ENCODE data around the gene CHMP4A. TPM values are rescaled to one million over a fixed set of nuclear protein-coding genes. Genes with fewer than 3 reads are reported as not detected.
A peak's percentile ranks its signal among the peaks of the same experiment; 100 is the strongest.

Gene CHMP4A
- total and polyA plus RNA-seq, 2 of the 13 experiments (the other 11 are each of a cell fraction or from before 2014, with no cell fraction given) = 83.6 to 113 TPM

- TF ChIP-seq, protein P1, sequence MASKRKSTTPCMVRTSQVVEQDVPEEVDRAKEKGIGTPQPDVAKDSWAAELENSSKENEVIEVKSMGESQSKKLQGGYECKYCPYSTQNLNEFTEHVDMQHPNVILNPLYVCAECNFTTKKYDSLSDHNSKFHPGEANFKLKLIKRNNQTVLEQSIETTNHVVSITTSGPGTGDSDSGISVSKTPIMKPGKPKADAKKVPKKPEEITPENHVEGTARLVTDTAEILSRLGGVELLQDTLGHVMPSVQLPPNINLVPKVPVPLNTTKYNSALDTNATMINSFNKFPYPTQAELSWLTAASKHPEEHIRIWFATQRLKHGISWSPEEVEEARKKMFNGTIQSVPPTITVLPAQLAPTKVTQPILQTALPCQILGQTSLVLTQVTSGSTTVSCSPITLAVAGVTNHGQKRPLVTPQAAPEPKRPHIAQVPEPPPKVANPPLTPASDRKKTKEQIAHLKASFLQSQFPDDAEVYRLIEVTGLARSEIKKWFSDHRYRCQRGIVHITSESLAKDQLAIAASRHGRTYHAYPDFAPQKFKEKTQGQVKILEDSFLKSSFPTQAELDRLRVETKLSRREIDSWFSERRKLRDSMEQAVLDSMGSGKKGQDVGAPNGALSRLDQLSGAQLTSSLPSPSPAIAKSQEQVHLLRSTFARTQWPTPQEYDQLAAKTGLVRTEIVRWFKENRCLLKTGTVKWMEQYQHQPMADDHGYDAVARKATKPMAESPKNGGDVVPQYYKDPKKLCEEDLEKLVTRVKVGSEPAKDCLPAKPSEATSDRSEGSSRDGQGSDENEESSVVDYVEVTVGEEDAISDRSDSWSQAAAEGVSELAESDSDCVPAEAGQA (IDR thresholded peaks at IDR 0.05; ENCODE audit: low read depth) = peak; percentile 95
- TF ChIP-seq, protein P1 (CRISPR knock-in tag; IDR thresholded peaks at IDR 0.05; ENCODE audit: borderline replicate concordance) = 0 out of 2 replicates have a peak, but pooled peaks have one; percentile 38
- TF ChIP-seq RFX3 (CRISPR knock-in tag; IDR thresholded peaks at IDR 0.05) = no peak; the same call in 1 of the 2 replicates
- peak; percentile 96 for TF ChIP-seq ZC3H13 (CRISPR knock-in tag; IDR thresholded peaks at IDR 0.05)
- TF ChIP-seq MAF1 (CRISPR knock-in tag; IDR thresholded peaks at IDR 0.05; ENCODE audit: borderline replicate concordance) = peak; percentile 71
- TF ChIP-seq FOSL1 (CRISPR knock-in tag; IDR thresholded peaks at IDR 0.05; ENCODE audit: borderline replicate concordance) = 0 out of 2 replicates have a peak, but pooled peaks have one; percentile 36
- TF ChIP-seq TBP (CRISPR knock-in tag; IDR thresholded peaks at IDR 0.05) = peak; percentile 49; the same call in 1 of the 2 replicates
- TF ChIP-seq IRF2 (CRISPR knock-in tag; IDR thresholded peaks at IDR 0.05) = peak; percentile 99
- peak; percentile 86 for TF ChIP-seq JUND (CRISPR knock-in tag; IDR thresholded peaks at IDR 0.05)
- TF ChIP-seq, protein P2, sequence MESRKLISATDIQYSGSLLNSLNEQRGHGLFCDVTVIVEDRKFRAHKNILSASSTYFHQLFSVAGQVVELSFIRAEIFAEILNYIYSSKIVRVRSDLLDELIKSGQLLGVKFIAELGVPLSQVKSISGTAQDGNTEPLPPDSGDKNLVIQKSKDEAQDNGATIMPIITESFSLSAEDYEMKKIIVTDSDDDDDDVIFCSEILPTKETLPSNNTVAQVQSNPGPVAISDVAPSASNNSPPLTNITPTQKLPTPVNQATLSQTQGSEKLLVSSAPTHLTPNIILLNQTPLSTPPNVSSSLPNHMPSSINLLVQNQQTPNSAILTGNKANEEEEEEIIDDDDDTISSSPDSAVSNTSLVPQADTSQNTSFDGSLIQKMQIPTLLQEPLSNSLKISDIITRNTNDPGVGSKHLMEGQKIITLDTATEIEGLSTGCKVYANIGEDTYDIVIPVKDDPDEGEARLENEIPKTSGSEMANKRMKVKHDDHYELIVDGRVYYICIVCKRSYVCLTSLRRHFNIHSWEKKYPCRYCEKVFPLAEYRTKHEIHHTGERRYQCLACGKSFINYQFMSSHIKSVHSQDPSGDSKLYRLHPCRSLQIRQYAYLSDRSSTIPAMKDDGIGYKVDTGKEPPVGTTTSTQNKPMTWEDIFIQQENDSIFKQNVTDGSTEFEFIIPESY (CRISPR knock-in tag; IDR thresholded peaks at IDR 0.05) = peak; percentile 4; the same call in 1 of the 2 replicates
- TF ChIP-seq AKAP8 (CRISPR knock-in tag; IDR thresholded peaks at IDR 0.05) = peak; percentile 95
- TF ChIP-seq NBN (conservative IDR thresholded peaks at IDR 0.05) = no peak
- peak; percentile 96; the same call in 1 of the 2 replicates for TF ChIP-seq ZSCAN21 (CRISPR knock-in tag; IDR thresholded peaks at IDR 0.05; ENCODE audit: borderline replicate concordance)
- TF ChIP-seq ZNF773 (CRISPR knock-in tag; IDR thresholded peaks at IDR 0.05; ENCODE audit: borderline replicate concordance) = peak; percentile 96
- TF ChIP-seq ESRRA (CRISPR knock-in tag; IDR thresholded peaks at IDR 0.05; ENCODE audit: low read depth) = peak; percentile 86
- peak; percentile 85; the same call in 1 of the 2 replicates for TF ChIP-seq ZBTB38 (CRISPR knock-in tag; IDR thresholded peaks at IDR 0.05)
- peak; percentile 69; the same call in 1 of the 2 replicates for TF ChIP-seq ZNF660 (CRISPR knock-in tag; IDR thresholded peaks at IDR 0.05; ENCODE audit: borderline replicate concordance, low read depth)
- TF ChIP-seq POLR2A (IDR thresholded peaks at IDR 0.05; ENCODE audit: insufficient read depth in 1 of 2, low read depth in 2 of 2, low read length in 2 of 2) = peak in 1 of 2 experiments; percentile 98; a peak in 2 of 4 replicates
Measured at GRCh38 chr14:24212924-24213865, at the start of gene CHMP4A (continued).

Data from HepG2 (cell line).